SK-N-SH treated with all-trans-retinoic acid at 6 μM for 48 hours (cell line): ENCODE results near the gene IMPA2.

Source experiments
- BACH2 ChIP-seq: fragments of 250-450 bp; sonication (Bioruptor Pico); IDR thresholded peaks from 2 replicates; pipeline ENCODE4 v1.9.0; 2021; ENCODE audit warnings: mild to moderate bottlenecking, borderline replicate concordance
- CREB5 ChIP-seq: fragments of 250-450 bp; sonication (Bioruptor Pico); IDR thresholded peaks from 2 replicates; pipeline ENCODE4 v1.5.1; 2020; ENCODE audit warnings: low read depth, mild to moderate bottlenecking, moderate library complexity
- GLIS3 ChIP-seq: fragments of 250-450 bp; sonication (Bioruptor Pico); IDR thresholded peaks from 2 replicates; pipeline ENCODE4 v1.5.0; 2020; ENCODE audit warnings: mild to moderate bottlenecking, moderate library complexity
- PATZ1 ChIP-seq: fragments of 250-450 bp; sonication (Bioruptor Pico); IDR thresholded peaks from 2 replicates; pipeline ENCODE4 v1.8.0; 2020; ENCODE audit warnings: mild to moderate bottlenecking, moderate library complexity, borderline replicate concordance
- RARB ChIP-seq: fragments of 250-450 bp; sonication (Bioruptor Pico); IDR thresholded peaks from 2 replicates; pipeline ENCODE4 v1.8.0; 2021; ENCODE audit warnings: mild to moderate bottlenecking, moderate library complexity
- ZC3H10 ChIP-seq: fragments of 250-450 bp; sonication (Bioruptor Pico); IDR thresholded peaks from 2 replicates; pipeline ENCODE4 v1.5.1; 2021; ENCODE audit warnings: mild to moderate bottlenecking, moderate library complexity
- ZFP3 ChIP-seq: fragments of 250-450 bp; sonication (Bioruptor Pico); IDR thresholded peaks from 2 replicates; pipeline ENCODE4 v1.5.0; 2020; ENCODE audit warnings: mild to moderate bottlenecking, moderate library complexity
- ZNF565 ChIP-seq: fragments of 450-650 bp; formaldehyde crosslinking; conservative IDR thresholded peaks from 2 replicates; pipeline ENCODE4 v1.5.0; 2020; ENCODE audit warnings: low read depth, mild to moderate bottlenecking, moderate library complexity
- TF ChIP-seq, protein P1 (sequence below): fragments of 250-450 bp; sonication (Bioruptor Pico); IDR thresholded peaks from 2 replicates; pipeline ENCODE4 v1.5.0; 2020; ENCODE audit warnings: mild to moderate bottlenecking, moderate library complexity

DNA sequence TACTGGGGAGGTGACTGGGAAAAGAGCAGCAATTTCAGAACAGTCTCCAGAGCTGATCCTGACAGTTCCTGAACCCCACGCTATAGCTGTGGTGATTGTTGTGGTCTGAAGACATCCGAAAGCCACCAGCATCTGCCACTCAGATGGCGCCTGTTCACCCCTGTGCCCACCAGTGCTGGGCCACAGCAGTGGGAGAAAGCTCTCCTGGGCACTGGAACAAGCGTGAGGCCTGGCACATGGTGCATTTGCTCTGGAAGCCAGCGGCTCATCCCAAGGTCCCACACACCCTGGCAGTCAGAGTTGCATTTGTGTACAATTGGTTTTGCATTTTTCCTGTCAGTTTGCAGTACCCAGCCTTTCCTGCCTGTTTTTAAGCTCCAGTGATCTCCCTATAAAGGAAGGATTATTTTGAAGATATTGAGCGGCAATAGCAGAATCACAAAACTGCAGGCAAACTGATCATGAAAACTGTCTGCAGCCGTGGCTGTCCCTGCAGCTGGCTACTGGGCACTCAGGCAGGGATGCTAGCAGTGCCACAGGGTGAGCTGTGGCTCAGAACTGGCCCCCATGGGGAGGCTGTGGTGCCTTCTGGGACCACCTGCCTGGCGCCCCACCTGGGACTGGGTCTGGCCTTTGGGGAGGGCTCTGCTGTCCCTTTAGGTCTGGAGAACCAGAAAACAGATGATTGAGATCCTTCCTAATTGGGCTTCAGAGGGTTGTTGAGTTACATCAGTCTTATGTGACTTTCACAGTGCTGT is 30.1 kb downstream of the IMPA2 start:
- TF ChIP-seq ZFP3 (CRISPR knock-in tag): no peak
- no peak for TF ChIP-seq RARB (CRISPR knock-in tag)
- TF ChIP-seq PATZ1 (CRISPR knock-in tag): no peak
- no peak for TF ChIP-seq ZC3H10
- TF ChIP-seq, protein P1, sequence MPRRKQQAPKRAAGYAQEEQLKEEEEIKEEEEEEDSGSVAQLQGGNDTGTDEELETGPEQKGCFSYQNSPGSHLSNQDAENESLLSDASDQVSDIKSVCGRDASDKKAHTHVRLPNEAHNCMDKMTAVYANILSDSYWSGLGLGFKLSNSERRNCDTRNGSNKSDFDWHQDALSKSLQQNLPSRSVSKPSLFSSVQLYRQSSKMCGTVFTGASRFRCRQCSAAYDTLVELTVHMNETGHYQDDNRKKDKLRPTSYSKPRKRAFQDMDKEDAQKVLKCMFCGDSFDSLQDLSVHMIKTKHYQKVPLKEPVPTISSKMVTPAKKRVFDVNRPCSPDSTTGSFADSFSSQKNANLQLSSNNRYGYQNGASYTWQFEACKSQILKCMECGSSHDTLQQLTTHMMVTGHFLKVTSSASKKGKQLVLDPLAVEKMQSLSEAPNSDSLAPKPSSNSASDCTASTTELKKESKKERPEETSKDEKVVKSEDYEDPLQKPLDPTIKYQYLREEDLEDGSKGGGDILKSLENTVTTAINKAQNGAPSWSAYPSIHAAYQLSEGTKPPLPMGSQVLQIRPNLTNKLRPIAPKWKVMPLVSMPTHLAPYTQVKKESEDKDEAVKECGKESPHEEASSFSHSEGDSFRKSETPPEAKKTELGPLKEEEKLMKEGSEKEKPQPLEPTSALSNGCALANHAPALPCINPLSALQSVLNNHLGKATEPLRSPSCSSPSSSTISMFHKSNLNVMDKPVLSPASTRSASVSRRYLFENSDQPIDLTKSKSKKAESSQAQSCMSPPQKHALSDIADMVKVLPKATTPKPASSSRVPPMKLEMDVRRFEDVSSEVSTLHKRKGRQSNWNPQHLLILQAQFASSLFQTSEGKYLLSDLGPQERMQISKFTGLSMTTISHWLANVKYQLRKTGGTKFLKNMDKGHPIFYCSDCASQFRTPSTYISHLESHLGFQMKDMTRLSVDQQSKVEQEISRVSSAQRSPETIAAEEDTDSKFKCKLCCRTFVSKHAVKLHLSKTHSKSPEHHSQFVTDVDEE (CRISPR knock-in tag): no peak
- TF ChIP-seq ZNF565 (CRISPR knock-in tag): no peak
- no peak for TF ChIP-seq CREB5
- TF ChIP-seq BACH2 (CRISPR knock-in tag): no peak
- no peak for TF ChIP-seq GLIS3 (CRISPR knock-in tag)
